Measurements from ENCODE around the gene VAC14.
"Not testable (repeated sequence)": the region's sequence is repeated elsewhere in the genome, so short reads cannot be mapped to it uniquely, and the experiment has no call there.

Gene VAC14

DNA sequence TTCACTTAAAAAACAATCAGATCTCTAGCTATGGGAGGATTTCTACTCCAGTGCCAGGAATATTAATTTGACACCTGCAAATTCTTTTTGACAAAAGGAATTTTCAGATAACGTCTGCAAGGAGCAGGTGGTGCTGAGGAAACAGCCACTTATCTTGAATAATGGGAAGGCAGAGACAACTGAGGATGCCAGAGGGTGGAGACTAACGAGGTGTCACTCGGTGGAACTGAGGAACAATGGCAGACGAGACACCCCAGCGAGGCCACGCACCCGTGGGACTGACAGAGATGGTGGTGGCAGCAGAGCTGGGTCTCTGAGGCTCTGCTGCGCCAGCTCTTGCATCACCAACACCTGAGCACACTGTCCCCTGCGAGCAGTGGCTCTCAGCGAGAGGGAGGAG lies 42.2 kb downstream of the VAC14 start:
- DNase-seq: no peak

DNA sequence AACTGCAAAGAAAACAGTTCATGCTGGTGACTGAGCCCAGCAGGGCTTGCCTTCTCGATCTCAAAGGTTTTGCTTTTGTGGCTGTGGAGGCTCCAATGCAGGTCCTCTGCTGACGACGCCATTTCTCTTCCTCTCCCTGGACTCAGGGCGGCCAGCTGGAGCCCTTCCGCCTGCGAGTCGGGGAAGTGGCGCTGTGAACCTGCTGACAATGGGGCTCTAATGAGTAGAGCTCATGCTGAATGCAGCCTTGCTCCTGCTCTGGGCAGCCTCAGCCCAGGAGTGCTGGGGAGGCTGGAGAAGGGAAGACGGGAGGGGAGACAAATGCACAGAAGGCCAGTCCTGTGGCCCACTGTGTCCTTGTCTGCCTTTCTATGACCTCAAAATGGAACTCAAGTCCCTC lies 43.8 kb downstream of the VAC14 start:
- DNase-seq: no peak

DNA sequence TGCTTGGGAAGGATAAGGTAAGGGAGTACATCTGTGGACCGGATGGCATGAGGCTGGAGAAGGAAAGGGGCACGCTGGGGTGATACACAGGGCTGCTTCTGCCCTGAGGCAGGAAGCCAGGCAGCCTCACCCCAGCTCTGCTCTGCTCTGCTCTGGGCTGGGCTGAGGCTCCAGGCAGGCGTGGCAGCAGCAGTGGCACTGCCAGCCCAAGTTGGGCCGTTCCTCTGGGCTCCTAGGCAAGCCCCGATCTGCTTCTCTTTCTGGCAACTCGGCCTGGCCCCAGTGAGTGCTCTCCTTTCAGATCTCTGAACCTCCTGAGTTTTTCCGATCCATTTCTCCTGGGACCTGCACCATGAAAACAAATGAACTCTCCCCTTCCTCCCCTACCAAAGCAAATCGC lies 44.9 kb downstream of the VAC14 start:
- DNase-seq: no peak

DNA sequence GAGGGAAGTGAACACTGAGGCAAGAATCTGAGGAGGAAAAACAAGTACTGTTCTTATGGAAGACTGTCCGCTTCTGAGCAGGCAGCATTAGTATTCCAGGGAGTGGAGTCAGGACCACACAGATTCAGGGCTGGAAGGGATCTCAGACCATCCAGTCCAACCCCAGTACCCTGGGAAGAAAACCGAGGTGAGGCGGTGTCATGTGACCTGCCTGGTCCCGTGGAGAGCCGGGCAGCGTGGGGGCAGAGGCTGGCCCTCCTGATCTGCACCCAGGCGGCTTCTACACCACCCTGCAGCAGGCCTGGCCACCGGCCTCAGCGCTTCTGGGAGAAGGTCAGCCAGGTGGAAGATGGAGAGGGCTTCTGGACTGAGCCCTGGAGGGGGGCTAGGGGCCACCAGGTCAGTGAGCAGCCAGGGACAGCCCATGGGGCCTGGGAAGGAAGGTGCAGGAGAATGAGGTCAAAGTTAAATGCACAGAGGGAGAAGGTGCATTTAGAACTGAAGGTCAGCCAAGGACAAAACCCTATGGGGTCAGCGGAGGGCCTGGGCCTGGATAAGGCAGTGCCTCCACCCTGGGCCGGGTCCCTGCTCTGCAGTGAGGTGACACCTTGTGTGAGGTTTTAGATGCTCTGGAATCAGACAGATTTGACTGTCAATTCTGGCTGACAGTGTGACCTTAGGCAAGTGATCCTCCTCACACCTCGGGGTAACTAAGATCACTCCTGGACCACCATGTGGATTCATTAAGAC lies 45.9 kb downstream of the VAC14 start:
- DNase-seq: no peak

DNA sequence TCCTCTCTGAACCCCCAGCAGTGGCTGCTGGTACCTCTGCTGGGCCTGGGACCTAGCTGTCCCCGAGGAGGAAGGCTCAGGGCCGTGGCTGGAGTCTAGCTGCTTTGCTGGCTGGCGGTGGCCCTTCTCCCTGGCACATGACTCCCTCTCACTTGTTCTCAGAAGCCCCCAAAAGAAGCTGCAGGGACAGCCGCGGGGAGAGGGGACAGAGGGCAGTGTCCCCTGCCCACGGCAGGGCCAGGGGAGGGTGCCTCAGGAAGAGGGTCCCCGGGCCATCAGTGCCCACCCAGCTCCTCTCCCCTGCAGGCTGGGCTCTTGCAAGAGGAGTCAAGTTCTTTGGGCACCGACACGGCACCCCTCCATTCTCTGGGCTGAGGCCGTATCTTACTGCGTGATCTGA lies 46.6 kb downstream of the VAC14 start:
- no peak for DNase-seq

DNA sequence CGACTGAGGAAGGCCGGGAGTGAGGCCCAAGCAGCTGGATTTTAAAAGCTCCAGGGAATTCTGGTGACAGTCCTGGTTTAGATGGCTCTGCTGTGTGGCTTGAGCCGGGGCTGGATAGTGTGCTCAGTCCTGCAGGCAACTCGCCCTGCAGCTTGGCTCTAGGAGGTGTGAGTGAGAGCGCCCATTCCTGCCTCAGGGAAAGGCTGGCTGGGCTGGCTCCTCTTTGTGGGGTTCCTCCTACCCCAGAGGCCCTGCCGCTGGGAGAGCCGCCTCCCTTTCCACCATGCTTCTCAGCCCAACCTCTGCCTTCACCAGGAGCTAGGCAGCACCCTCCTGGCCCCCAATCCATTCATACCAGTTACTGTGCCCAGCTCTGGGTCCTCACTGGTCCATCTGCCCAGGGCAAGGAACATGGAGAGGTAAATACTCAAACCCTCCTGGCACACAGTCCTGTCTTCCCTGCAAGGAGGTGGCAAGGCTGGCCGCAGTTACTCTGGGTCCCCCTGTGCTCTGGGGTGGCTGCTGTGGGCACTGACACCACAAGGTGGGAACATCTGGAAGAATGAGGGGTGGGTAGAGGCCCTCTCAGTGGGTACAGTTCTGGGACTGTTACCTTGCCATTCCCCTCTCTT lies 47.1 kb downstream of the VAC14 start:
- DNase-seq: no peak

DNA sequence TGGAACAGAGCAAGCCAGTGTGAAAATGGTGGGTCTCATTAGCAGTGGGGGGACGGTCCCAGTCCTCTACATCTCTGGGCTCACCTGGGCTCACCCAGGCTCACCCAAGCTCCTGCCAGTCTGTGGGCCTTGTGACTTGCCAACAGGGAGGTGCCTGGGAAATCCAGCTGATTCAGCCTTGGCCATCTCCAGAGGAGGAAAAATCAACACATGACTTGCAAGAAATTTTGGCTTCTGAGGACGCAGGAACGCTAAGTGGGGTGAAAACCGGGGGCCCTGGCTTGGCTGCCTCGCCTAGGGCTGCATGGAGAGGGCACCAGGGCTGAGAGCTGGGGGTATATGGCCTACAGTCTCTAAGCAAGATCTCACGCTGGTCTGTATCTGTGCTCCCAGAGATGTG lies 47.7 kb downstream of the VAC14 start:
- no peak for DNase-seq

DNA sequence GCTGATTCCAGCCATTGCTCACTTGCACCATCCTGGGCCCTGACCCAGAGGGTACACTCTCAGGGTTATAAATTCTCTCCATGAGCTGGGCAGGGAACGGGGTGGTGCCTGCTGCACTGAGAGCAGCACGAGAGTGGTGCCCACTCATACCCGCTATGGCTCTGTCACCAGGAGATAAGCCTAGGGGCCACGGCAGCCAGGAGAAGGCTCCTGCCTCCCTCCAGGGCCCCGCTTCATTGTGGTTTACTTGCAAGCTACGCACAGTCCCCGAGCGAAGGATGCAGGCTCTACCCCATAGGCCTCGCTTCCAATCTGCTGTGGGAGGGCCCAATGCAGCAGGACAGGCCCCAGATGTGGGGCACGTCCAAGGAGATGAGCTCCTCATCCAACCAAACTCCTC lies 48.5 kb downstream of the VAC14 start:
- no peak for DNase-seq

DNA sequence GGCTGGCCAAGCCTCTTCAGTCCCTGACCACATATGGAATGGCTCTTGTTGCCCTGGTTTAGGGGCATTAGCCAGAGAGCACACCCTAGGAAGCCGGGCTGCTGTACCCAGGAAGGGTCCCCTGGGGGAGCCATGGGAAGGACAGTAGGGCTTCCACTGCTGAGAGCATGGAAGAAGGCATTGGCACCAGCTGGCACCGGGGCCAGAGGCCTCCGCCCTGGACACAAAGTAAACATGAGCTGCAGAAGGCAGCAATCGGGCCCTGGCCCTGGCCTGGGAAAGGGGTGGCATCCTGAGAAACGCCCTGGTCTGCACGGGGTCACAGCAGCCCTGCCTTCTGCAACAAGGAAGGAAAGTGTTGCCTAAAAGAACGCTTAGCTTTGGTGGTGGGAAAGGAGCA lies 49.4 kb downstream of the VAC14 start:
- DNase-seq: no peak

DNA sequence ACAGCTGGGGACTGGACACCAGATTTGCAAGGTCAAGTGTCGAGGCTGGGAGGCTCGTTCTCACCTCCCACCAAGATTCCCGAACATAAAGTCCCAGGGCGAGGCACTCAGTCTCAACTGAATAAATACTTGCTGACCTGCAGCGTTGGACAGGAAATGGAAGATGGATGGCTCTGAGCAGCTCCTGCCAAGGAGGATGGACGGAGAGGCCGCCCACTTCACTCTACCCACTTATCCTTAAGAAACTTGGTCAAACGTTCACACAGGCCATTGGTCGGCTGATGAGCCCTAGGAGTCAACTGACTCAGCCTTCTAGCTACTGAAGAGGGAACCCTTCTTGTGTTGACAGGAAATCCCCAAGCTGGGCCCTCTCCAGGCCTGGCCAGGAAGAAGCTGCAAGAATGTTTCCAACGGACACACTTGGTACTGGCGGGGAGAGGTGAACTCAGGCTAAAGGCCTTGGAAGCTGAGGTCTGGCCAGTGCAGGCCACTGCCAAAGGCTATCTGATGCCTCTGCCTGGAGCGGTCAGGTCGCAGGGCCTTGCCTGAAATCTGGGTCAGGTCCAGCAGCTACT lies 50.0 kb downstream of the VAC14 start:
- no peak for DNase-seq

DNA sequence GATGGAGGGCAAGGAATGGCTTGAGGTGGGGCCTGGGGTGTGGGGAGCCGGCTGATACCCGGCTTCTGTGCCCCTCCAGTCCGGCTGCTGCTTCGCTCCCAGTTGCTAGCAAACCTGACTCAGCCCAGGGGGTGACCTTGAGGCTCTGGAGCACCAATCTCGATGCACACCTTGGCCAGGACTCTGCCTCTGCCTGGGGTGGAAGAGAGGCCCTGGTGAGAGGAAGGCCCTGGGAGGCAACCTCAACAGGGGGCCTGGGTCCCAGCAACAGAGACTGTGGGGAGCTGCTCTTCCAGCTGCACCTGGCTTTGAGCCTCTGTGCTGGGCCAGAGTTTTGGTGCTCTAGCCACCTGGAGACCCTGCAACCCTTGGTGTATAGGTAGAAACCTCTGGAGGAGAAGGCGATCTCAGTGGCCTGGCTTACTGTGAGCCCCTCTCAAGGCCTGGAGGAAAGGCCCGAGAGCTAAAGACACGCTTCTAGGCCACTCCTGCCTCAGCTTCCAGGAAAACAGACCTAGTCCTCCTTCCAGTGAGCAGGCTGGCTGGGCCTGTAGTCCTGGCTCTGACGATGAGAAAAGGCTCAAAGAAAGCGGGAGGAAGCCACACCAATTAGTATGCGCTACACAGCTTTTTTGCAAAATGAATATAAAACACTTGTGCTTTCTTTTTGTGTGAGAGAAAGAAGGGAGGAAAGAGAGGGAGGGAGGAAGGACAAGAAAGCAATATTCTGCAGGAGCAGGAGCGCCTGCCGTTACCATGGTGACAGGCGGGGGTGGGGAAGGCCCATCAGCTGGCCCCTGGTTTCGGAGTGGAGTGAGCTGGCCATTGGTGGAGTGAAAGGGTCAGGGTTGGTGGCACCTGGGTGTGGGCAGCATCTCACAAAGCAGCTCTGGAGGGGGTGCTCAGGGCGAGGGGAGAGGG lies 51.0 kb downstream of the VAC14 start:
- no peak for DNase-seq

DNA sequence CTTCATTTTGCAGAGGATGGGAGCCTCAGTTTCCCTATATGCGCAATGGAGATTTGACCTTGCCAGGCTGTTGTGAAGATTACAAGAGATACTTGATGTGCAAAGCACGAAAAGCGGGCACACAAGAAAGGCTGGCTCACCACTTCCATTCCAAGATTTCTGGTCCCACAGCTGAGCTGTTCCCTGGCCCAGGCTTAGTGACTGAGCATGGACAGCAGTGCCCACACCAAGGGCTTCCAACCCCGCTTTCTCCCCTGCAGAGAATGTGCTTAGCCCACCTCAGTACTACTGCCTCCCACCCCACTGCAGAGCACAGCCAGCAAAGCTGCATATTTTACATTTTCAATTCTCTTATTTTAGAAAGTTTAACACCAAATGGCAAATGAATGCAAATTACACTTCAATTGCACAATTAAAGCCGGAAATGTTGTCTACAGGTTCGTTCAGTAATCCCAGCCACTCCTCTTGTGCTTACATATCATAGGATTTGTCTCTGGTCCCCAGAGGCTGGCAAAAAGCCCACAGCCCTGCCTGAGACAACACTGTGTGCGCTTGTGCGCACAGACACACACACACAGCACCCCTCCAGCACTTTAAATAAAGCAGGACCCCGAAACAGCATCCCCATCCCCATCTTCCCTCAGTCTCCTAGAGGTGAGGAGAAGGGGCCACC lies 51.8 kb downstream of the VAC14 start:
- no peak for DNase-seq

DNA sequence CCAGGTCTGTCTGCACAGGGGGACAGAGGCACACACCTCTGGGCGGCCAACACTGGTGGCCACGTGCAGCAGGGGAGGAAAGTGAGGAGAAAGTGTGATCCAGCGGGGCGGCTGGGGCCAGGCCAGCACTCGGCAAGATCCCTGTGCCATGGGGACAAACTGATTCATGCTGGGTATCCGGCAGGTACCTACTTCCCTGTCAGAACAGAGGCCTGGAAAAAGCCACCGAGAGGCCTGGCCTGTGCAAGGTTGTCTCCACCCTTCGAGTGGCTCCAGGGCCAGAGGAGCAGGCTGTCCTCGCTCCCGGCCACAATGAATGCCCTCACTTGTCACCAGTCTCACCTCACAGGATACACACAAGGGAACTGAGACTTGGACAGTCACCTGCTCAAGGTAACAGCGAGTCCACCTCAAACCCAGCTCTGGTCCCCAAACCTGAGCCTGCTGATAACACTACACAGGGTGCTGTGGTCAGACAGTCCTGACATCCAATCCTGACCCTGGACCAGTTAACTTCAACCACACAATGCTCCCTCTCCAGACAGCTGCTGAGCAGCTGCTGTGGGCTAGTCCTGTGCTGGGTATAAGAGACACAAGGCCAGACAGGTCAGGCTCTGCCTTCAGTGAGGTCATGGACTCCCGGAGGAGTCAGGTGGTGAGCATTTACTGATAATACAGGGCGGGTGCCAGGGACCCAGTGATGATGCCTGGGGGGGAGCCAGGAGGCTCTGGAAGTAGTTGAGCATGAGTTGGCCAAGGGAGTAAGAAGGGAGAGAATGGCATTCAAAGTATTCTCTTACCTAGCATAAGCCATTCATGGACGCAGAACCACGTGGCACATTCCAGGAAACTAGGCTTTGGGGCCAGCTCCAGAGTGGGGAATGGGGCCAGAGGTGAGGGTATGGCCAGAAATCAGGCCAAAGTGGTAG lies 53.0 kb downstream of the VAC14 start:
- DNase-seq: no peak

DNA sequence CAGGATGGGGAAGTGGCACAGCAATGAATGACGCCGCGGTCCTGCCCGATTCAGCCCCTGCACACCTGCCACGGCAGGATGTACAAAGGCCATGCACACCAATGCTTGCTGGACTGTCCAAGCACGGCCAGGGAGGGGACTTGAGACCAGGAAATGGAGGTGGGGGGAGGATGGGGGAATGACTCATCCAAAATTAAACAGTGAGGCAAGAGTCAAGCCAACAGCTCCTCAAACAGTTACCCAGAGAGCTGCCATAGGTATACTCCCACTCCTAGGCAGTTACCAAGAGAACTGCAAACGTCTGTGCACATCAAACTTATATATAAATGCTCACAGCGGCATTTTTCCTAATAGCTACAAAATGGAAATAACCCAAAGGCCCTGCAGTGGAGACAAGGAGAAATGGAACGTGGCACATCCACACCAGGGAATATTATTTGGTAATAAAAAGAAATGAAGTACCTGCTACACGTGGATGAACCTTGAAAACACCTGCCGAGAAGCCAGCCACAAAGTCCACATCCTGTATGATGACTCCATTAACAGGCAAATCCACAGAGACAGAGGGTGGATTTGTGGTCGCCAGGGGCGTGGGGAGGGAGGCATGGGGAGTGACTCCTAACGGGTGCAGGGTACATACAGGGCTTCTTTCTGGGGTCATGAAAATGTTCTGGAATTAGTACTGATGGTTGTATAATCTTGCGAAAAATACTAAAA lies 54.1 kb downstream of the VAC14 start:
- no peak for DNase-seq

DNA sequence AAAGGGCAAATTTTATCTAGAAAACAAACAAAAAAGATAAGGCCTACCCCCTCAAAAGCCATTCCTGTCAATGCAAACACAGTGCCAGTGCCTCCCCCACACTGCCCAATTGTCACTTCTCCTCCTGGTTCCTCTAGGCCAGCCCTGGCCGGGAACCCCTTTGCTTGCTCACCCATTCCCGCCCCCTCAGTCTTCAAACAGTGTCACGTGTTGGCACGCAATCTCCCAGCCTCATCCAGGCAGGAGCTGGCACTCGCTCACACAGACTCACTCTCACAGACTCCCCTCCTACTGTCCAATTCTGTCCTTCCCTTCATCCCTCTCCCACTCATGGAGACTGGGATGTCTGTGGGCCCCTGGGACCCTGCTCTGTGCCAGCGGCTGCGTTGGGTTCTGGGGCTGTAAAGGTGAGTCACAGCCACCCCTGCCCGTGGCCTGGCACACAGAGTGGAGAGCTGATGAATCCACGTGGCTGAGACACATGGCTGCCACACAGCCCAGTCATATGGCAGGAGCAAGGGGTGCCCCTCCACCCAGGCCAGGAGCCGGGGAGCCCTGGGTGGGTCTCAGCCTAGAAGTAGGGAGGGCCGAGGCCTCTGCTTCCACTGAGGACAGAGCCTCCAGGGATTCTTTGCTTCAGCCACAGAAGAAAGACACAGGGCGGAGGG lies 54.8 kb downstream of the VAC14 start:
- DNase-seq: no peak

DNA sequence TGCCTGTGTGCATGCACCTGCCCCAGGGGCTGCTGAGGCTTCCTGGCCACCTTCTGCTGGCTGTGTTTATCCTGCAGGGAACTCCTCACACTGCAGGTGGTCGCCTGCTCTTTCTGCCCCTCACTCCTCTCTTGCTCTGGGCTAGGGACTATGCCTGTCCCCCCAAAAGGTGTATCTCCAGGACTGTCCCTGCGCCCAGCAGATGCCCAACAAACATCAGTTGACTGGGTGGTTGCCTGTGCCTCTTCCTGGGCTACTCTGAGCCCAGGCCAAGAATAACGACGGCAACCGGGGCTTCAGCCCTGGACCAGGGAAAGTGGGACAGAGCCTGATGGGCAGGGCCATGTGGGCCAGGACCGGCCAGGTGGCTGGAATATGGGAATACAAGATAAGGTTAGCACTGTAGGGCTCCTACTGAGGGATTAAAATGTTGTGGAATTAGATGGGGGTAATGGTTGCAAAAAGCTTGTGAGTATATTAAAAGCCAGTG lies 55.4 kb downstream of the VAC14 start:
- DNase-seq: no peak

DNA sequence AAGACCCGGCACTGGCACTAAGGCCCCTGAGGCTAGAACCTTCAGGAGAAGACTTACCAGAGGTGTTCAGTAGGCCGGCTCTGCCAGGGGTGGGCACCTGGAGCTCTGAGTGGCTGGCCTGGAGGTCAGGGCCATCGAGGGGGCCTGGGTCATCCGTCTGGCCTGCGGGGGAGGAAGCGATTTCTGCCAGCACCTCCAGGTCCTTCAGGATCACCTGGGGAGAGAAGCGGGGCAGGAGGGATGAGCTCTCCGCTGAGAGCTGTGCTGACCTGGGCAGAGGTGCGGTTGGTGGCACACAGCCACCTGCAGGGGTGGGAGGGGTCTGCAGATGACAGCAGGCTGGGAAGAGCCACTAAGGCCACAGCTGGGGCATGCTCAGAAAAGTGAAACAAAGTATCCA lies 56.6 kb downstream of the VAC14 start:
- no peak for DNase-seq

DNA sequence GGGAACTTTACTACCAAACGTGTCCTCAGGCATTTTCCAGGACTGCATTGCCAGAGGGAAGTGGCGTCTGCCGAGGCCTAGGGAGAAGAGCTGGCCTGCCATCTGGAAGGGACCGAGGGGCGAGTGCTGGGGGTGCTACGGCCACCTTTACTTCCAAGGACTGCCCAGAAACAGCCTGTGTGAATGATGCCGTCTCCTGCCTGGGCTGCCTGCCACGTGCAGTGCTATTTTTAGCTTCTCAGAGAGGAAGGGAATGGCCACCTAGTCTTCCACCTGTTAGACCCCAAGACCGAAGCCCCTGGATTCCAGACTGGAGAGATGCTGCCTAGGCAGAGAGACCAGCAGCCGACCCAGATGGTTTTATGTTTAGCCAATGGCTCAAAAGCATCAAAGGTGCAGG lies 57.2 kb downstream of the VAC14 start:
- DNase-seq: no peak

DNA sequence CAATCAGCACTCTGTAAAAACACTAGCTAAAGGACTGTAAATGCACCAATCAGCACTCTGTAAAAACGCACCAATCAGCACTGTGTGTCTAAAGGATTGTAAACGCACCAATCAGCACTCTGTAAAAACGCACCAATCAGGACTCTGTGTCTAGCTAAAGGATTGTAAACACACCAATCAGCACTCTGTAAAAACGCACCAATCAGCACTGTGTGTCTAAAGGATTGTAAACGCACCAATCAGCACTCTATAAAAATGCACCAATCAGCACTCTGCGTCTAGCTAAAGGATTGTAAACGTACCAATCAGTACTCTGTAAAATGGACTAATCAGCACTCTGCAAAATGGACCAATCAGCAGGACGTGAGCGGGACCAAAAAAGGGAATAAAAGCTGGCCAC lies 58.0 kb downstream of the VAC14 start:
- DNase-seq: not testable (repeated sequence)

DNA sequence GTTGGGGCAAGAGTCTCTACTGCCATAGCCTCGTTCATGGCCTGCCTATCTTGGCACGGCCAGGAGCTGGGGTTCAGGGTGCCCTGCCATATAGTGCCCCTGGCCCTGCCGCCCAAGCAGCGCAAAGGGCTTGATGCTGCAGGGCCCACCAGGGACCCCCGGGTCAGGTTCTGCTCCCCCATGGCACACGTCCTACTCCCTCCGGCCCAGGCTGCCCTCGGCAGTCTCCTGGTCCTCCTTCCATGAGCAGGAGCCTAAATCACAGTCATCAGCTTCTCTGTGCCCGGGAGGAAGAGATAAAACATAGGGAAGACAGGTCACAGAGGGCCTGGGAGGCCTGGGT lies 59.2 kb downstream of the VAC14 start:
- DNase-seq: no peak

Data from NCI-H1417 treated with DMSO at 0.1 percent for 48 hours (cell line).